ENCODE results near the gene FAM20C.

Gene FAM20C

DNA sequence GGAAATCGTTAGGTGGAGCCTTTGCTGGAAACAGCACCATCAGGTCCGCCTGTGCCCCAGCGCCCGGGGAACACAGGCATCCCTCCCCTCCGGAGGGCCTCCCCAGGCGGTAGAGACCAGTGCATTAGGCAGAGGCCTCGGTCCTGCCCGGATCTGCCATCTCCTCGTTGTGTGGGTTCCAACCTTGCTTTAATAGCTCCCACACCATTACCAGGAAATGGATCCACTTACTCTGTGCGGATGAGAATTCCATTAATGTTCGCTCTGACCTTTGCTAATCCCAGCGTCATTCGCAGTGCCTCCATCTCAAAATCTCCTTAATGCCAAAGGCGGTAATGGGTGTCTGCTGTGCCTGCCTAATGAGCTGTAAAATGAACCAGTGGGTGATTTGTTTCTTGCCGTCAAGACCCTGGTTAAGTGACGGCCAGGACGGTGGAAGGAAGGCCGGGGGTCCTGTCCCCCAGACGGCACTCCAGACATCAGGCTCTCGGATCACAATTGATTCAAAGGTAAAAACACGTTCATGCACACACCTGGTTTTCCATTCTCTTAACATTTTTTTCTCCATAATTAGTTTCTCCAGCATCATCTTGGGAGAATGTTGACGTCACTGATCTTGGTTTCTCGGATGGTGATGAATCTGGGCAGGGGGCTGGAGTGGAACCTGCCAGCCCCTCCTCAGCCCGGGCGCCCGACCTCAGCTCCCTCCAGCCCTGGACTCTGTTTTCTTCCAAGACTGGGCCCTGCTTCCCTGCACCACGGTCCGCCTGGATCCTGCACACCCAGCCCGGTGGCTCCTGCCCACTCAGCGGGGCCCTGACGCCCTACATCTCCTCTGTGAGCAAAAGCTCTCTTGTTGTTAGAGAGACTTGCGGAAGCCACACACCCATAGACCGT lies 22.8 kb upstream of the FAM20C start:
- H3K4me3 ChIP-seq (ENCODE audit: low read depth, low read length): no peak overlapping the region
- TF ChIP-seq, protein P1, sequence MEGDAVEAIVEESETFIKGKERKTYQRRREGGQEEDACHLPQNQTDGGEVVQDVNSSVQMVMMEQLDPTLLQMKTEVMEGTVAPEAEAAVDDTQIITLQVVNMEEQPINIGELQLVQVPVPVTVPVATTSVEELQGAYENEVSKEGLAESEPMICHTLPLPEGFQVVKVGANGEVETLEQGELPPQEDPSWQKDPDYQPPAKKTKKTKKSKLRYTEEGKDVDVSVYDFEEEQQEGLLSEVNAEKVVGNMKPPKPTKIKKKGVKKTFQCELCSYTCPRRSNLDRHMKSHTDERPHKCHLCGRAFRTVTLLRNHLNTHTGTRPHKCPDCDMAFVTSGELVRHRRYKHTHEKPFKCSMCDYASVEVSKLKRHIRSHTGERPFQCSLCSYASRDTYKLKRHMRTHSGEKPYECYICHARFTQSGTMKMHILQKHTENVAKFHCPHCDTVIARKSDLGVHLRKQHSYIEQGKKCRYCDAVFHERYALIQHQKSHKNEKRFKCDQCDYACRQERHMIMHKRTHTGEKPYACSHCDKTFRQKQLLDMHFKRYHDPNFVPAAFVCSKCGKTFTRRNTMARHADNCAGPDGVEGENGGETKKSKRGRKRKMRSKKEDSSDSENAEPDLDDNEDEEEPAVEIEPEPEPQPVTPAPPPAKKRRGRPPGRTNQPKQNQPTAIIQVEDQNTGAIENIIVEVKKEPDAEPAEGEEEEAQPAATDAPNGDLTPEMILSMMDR (IDR thresholded peaks at IDR 0.05; ENCODE audit: low read depth, low read length): no peak
- no peak for DNase-seq (ENCODE audit: low read depth, low spot score)
- in situ Hi-C loops (cut with HindIII; ENCODE audit: low sequenced_read_pairs): no loop called here

DNA sequence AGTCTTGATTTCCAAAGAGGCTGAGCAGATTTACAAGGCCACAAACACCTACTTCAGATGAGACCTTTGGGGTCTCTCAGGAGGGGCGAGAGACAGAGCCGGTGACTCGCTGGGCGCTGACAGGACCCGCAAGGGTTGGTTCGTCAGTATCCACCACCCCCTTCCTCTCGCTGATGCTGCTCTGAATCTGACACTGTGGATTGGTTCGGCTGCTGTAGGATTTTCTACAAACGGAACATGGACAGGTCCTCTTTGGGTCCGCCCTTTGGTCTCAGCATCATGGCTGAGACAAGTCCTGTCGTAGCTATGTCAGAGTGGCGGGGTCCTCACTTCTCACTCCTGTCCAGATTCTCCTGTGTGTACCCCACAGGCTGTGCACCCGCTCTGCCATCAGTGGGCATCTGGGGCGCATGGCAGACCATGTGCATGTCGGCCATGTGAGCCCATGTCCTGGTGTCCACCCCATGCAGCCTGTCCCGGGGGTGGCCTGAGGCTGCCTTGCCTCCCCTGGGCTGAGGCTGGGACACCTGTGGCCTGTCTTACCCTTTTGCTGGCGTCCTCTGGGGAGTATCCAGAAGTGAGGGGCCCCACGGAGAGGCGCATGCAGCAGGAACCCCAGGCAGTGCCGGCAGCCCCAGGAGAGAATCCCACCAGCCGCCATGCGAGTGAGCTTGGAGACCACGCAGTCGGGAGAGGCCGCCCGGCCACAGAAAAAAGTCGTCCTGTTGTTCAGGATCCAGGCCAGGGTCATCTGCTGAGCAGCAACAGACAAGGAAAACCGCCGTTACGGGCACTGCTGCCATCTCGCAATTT lies 21.6 kb upstream of the FAM20C start:
- DNase-seq (ENCODE audit: low read depth, low spot score): no peak
- no peak overlapping the region for H3K4me3 ChIP-seq (ENCODE audit: low read depth, low read length)
- in situ Hi-C loops (cut with HindIII; ENCODE audit: low sequenced_read_pairs): no loop called here
- TF ChIP-seq, protein P1 (IDR thresholded peaks at IDR 0.05; ENCODE audit: low read depth, low read length): no peak

DNA sequence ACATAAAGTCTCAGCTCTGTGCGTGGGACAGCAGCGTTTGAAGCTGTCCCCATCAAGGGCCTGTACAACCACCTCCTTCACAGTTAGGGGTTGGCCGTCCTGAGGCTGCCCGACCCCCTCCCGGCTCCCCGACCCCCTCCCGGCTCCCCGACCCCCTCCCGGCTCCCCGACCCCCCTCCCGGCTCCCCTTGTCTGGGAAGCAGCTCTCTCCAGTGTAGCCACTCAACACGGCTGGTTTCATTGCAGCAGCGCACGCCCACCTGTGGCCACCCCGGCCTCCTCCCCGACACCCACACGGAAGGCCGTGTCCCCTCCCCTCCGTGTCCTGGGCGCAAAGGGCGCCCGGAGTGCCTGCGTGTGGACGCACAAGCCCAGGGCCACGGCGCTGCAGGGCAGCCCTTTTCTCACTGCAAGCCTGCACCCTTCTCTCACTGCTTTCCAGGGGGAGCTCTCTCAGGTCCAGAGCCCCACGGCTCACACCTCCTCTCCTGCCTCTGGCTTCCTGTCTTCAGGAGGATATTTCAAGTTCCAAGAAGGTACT lies 20.9 kb upstream of the FAM20C start:
- DNase-seq (ENCODE audit: low read depth, low spot score): no peak
- H3K4me3 ChIP-seq (ENCODE audit: low read depth, low read length): no peak overlapping the region
- in situ Hi-C loops (cut with HindIII; ENCODE audit: low sequenced_read_pairs): no loop called here
- TF ChIP-seq, protein P1 (IDR thresholded peaks at IDR 0.05; ENCODE audit: low read depth, low read length): no peak

DNA sequence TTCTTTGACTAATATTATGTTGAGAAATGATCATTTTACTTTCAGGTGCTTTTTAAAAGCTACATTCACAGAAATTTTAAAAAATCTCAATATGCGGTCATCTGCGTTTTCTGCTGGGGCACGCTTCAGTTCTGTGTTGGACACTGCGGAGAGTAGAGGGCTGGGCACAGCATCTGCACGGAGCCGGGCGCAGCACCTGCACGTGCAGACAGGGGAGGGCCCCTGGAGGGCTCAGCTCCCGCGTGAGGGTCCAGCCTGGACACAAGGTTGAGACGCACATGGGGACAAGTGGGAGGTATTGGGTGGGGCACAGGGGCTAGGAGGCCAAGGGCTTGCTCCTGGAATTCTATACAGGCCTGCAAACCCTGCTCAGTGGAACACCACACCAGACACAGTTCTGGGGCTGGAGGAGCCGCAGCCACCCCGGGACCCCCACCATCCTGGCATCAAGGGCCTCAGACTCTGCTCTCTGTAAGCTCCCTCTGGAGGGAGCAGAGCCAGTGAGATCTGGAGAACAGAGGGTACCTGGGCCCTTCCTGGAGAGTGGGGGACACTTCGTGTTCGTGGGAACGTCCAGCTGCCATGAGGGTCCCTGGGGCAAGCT lies 20.4 kb upstream of the FAM20C start:
- in situ Hi-C loops (cut with HindIII; ENCODE audit: low sequenced_read_pairs): no loop called here
- no peak overlapping the region for H3K4me3 ChIP-seq (ENCODE audit: low read depth, low read length)
- no peak for DNase-seq (ENCODE audit: low read depth, low spot score)
- TF ChIP-seq, protein P1 (IDR thresholded peaks at IDR 0.05; ENCODE audit: low read depth, low read length): no peak

DNA sequence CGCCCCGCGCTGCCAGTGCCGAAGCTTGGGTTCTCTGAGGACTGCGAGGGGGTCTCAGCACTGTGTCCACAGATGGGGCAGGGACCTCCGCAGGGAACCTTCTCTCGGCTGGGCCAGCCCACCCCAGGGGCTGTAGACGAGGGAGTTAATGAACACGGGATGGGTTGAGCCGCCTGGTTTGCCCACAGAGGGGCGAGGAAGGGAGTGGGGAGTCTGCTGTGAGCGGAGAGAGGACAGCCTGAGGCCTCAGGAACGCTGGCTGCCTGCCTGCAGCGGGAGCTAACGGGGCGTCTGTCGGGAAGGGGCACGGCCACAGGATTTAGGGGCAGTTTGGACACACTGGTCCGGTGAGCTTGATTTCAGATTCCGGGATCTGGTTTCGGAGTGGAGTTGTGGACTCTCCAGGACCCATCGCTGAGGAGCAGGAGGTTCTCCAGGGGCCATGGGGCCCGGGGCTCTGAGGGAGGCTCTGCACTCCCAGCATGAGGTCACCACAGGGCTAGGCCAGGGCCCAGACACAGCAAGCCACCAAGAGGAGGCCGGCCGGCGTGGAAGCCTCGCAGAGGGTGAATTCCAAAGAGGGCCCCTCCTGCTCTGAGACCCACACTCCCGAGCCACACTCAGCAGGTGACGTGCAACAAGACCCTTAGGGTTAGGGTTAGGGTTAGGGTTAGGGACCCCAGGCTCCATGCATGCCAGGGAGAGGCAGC lies 19.0 kb upstream of the FAM20C start:
- in situ Hi-C loops (cut with HindIII; ENCODE audit: low sequenced_read_pairs): no loop called here
- no peak for DNase-seq (ENCODE audit: low read depth, low spot score)

More for the DNA sequence above, 19.0 kb upstream of the FAM20C start:
- TF ChIP-seq, protein P1 (IDR thresholded peaks at IDR 0.05; ENCODE audit: low read depth, low read length): no peak
- H3K4me3 ChIP-seq (ENCODE audit: low read depth, low read length): no peak overlapping the region
